Loucy (cell line): ENCODE results near the gene SLC9A2.

Experiments
- H2AFZ ChIP-seq: fragments of 200-600 bp; sonication (generic); 2 replicates; pipeline ENCODE4 v1.6.0; 2016; ENCODE audit warnings: antibody characterized with exemption, mild to moderate bottlenecking, low read length, moderate library complexity
- H3F3A ChIP-seq: fragments of 200-600 bp; 2 replicates; pipeline ENCODE4 v1.6.0; 2016; ENCODE audit warnings: antibody characterized with exemption, low read depth, mild to moderate bottlenecking
- H3K27me3 ChIP-seq: fragments of 200-600 bp; sonication (generic); 2 replicates; pipeline ENCODE4 v1.6.1; 2014; ENCODE audit warnings: low read length, mild to moderate bottlenecking; ENCODE audit not compliant: insufficient read depth, poor library complexity, severe bottlenecking
- H3K36me3 ChIP-seq: fragments of 200-600 bp; sonication (generic); 2 replicates; pipeline ENCODE4 v1.6.1; 2016; ENCODE audit warnings: low read length; ENCODE audit not compliant: insufficient read depth
- H3K4me1 ChIP-seq: fragments of 200-600 bp; sonication (generic); 2 replicates; pipeline ENCODE4 v1.5.1; 2014; ENCODE audit warnings: low read length, mild to moderate bottlenecking; ENCODE audit not compliant: insufficient read depth, poor library complexity, severe bottlenecking
- H3K4me2 ChIP-seq: fragments of 200-600 bp; sonication (generic); 2 replicates; pipeline ENCODE4 v1.6.0; 2014; ENCODE audit warnings: antibody characterized with exemption, low read length, low read depth, mild to moderate bottlenecking; ENCODE audit not compliant: poor library complexity, severe bottlenecking
- H3K4me3 ChIP-seq: fragments of 200-600 bp; sonication (generic); 2 replicates; pipeline ENCODE4 v1.5.1; 2014; ENCODE audit warnings: low read length, mild to moderate bottlenecking, mixed read lengths; ENCODE audit not compliant: poor library complexity, severe bottlenecking
- H3K79me2 ChIP-seq: fragments of 200-600 bp; sonication (generic); 2 replicates; pipeline ENCODE4 v1.6.1; 2014; ENCODE audit warnings: low read length; ENCODE audit not compliant: insufficient read depth
- H3K9ac ChIP-seq: fragments of 200-600 bp; sonication (generic); 2 replicates; pipeline ENCODE4 v1.6.0; 2014; ENCODE audit warnings: mild to moderate bottlenecking, low read depth, low read length, moderate library complexity; ENCODE audit not compliant: poor library complexity, severe bottlenecking
- H3K9me2 ChIP-seq: fragments of 200-600 bp; sonication (generic); replicated peaks from 2 replicates; pipeline ENCODE4 v1.6.1; 2016; ENCODE audit warnings: low read depth, low read length, mixed read lengths
- H3K9me3 ChIP-seq: fragments of 200-600 bp; sonication (generic); 2 replicates; pipeline ENCODE4 v1.6.1; 2014; ENCODE audit warnings: mild to moderate bottlenecking, antibody characterized with exemption, low read length, low read depth; ENCODE audit not compliant: insufficient read depth
- H4K20me1 ChIP-seq: fragments of 200-600 bp; sonication (generic); 2 replicates; pipeline ENCODE4 v1.6.0; 2014; ENCODE audit warnings: antibody characterized with exemption, low read length, mild to moderate bottlenecking; ENCODE audit not compliant: insufficient read depth, poor library complexity, severe bottlenecking
- CTCF ChIP-seq: fragments of 200-600 bp; sonication (generic); conservative IDR thresholded peaks from 2 replicates; pipeline ENCODE4 v1.5.1; 2014; ENCODE audit warnings: mild to moderate bottlenecking, antibody characterized with exemption, low read length
- EZH2phosphoT487 ChIP-seq: fragments of 200-600 bp; IDR thresholded peaks from 2 replicates; pipeline ENCODE4 v1.6.1; 2018; ENCODE audit warnings: antibody characterized with exemption, mild to moderate bottlenecking, moderate library complexity, borderline replicate concordance

SLC9A2 gene

GRCh38 chr2:102664471-102664909, 45.1 kb downstream of the SLC9A2 start:
- no peaks in the 10 kb centered on the region for H3K9me2 ChIP-seq
- no peaks in the 10 kb centered on the region for H3K9me3 ChIP-seq
- H3K79me2 ChIP-seq = no peaks in the 10 kb centered on the region
- no peak overlapping the region for H3K9ac ChIP-seq
- H4K20me1 ChIP-seq = no peaks in the 10 kb centered on the region
- H3K27me3 ChIP-seq = no peaks in the 10 kb centered on the region
- no peaks in the 10 kb centered on the region for H3K4me1 ChIP-seq
- H3K4me3 ChIP-seq = no peak overlapping the region
- TF ChIP-seq EZH2phosphoT487 = no peak
- no peak for TF ChIP-seq CTCF
- no peaks in the 10 kb centered on the region for H3K36me3 ChIP-seq
- H3F3A ChIP-seq = no peaks in the 10 kb centered on the region
- H2AFZ ChIP-seq = no peak overlapping the region
- no peak overlapping the region for H3K4me2 ChIP-seq

GRCh38 chr2:102667072-102667471, 47.7 kb downstream of the SLC9A2 start:
- H3K4me2 ChIP-seq = no peak overlapping the region
- H2AFZ ChIP-seq = no peak overlapping the region
- TF ChIP-seq CTCF (no peak), EZH2phosphoT487 (no peak)
- H3K9me2 ChIP-seq = no peaks in the 10 kb centered on the region
- no peak overlapping the region for H3K4me3 ChIP-seq
- no peak overlapping the region for H3K9ac ChIP-seq
- no peaks in the 10 kb centered on the region for H3K9me3 ChIP-seq
- H3K36me3 ChIP-seq = no peaks in the 10 kb centered on the region
- no peaks in the 10 kb centered on the region for H4K20me1 ChIP-seq
- no peaks in the 10 kb centered on the region for H3K4me1 ChIP-seq
- no peaks in the 10 kb centered on the region for H3K79me2 ChIP-seq
- H3K27me3 ChIP-seq = no peaks in the 10 kb centered on the region
- H3F3A ChIP-seq = no peaks in the 10 kb centered on the region

- Histone ChIP-seq H3K9me2 (no peaks in the 10 kb centered on the region), H3F3A (no peaks in the 10 kb centered on the region), H3K4me1 (no peaks in the 10 kb centered on the region), H3K36me3 (no peaks in the 10 kb centered on the region), H3K4me3 (no peak overlapping the region), H3K4me2 (no peak overlapping the region), H2AFZ (no peak overlapping the region), H3K27me3 (no peaks in the 10 kb centered on the region), H4K20me1 (no peaks in the 10 kb centered on the region), H3K79me2 (no peaks in the 10 kb centered on the region), H3K9ac (no peak overlapping the region), H3K9me3 (no peaks in the 10 kb centered on the region)
- TF ChIP-seq EZH2phosphoT487 = no peak
- TF ChIP-seq CTCF = no peak
Measured at GRCh38 chr2:102668171-102668570, 48.8 kb downstream of the SLC9A2 start.
